MM.1S (cell line): ENCODE results near the gene RGS8.

Experiments
- DNase-seq: peaks from one replicate; pipeline ENCODE4 v3.0.0-alpha.2; 2015
- H2AFZ ChIP-seq: fragments of 300-600 bp; sonication (generic); 2 replicates; pipeline ENCODE4 v1.6.0; 2016; ENCODE audit warnings: antibody characterized with exemption, low read length
- H3F3A ChIP-seq: fragments of 300-600 bp; sonication (generic); 2 replicates; pipeline ENCODE4 v1.6.1; 2016; ENCODE audit warnings: mild to moderate bottlenecking, antibody characterized with exemption, low read length, moderate library complexity, mixed read lengths; ENCODE audit not compliant: insufficient read depth
- H3K27ac ChIP-seq: fragments of 300-600 bp; sonication (generic); 2 replicates; pipeline ENCODE4 v1.5.1; 2016; ENCODE audit warnings: mild to moderate bottlenecking, low read length
- H3K27me3 ChIP-seq: fragments of 300-600 bp; sonication (generic); replicated peaks from 2 replicates; pipeline ENCODE4 v1.6.0; 2016; ENCODE audit warnings: low read length; ENCODE audit not compliant: insufficient read depth
- H3K36me3 ChIP-seq: fragments of 300-600 bp; sonication (generic); replicated peaks from 2 replicates; pipeline ENCODE4 v1.6.1; 2016; ENCODE audit warnings: mild to moderate bottlenecking, low read length, mixed read lengths; ENCODE audit not compliant: insufficient read depth
- H3K4me1 ChIP-seq: fragments of 300-600 bp; sonication (generic); 2 replicates; pipeline ENCODE4 v1.6.1; 2016; ENCODE audit warnings: low read length, mixed read lengths
- H3K4me2 ChIP-seq: fragments of 300-600 bp; sonication (generic); 2 replicates; pipeline ENCODE4 v1.6.0; 2016; ENCODE audit warnings: low read depth, low read length
- H3K4me3 ChIP-seq: fragments of 300-600 bp; sonication (generic); 2 replicates; pipeline ENCODE4 v1.5.1; 2016; ENCODE audit warnings: low read length, mixed read lengths
- H3K79me2 ChIP-seq: fragments of 300-600 bp; sonication (generic); 2 replicates; pipeline ENCODE4 v1.6.1; 2016; ENCODE audit warnings: mixed run types, low read length, mixed read lengths
- H3K9ac ChIP-seq: fragments of 300-600 bp; sonication (generic); 2 replicates; pipeline ENCODE4 v1.6.1; 2016; ENCODE audit warnings: low read length, mixed read lengths
- H3K9me2 ChIP-seq: fragments of 300-600 bp; sonication (generic); replicated peaks from 2 replicates; pipeline ENCODE4 v1.6.1; 2016; ENCODE audit warnings: mild to moderate bottlenecking, low read length, mixed read lengths; ENCODE audit not compliant: insufficient read depth
- H3K9me3 ChIP-seq: fragments of 300-600 bp; sonication (generic); replicated peaks from 2 replicates; pipeline ENCODE4 v1.6.1; 2016; ENCODE audit warnings: mild to moderate bottlenecking, low read length, mixed read lengths; ENCODE audit not compliant: insufficient read depth
- H4K20me1 ChIP-seq: fragments of 300-600 bp; sonication (generic); 2 replicates; pipeline ENCODE4 v1.6.1; 2016; ENCODE audit warnings: mild to moderate bottlenecking, low read length, moderate library complexity, mixed read lengths; ENCODE audit not compliant: insufficient read depth
- CTCF ChIP-seq: fragments of 300-600 bp; sonication (generic); IDR thresholded peaks from 2 replicates; pipeline ENCODE4 v1.5.1; 2016; ENCODE audit warnings: antibody characterized with exemption, low read length, mixed read lengths
- EZH2 ChIP-seq: fragments of 300-600 bp; sonication (generic); optimal IDR thresholded peaks from 2 replicates; pipeline ENCODE3; 2017; ENCODE audit warnings: low read depth, mild to moderate bottlenecking, antibody characterized with exemption, low read length, mixed read lengths
- EZH2phosphoT487 ChIP-seq: fragments of 300-600 bp; sonication (generic); IDR thresholded peaks from 2 replicates; pipeline ENCODE4 v1.6.1; 2018; ENCODE audit warnings: antibody characterized with exemption, low read length

Gene RGS8

DNA sequence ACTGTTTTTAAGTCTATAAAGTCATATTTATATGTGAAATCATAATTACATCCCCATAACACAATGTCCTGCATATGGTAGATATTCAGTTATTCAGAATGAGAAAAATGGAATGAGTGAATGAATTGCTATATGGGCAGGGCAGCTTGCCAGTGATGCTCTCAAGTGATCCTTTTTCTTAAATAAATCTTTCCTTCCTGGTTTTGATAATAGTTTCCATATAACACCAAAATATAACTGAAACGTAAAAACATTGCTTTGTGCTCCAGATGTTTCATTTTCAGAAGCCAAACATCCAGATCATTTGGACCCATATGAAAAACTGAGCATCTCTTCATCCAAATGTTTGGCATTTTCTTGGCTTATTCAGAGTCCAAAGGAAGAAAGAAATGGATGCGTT is 30.2 kb upstream of the RGS8 start:
- Histone ChIP-seq H3F3A (no peaks in the 10 kb centered on the region), H3K9ac (no peak overlapping the region), H4K20me1 (no peaks in the 10 kb centered on the region), H3K4me2 (no peak overlapping the region), H3K4me3 (no peak overlapping the region), H3K9me3 (no peaks in the 10 kb centered on the region), H3K4me1 (peaks cover 6% of the 10 kb centered on the region; the same call in 1 of the 2 replicates), H3K27me3 (no peaks in the 10 kb centered on the region), H3K36me3 (no peaks in the 10 kb centered on the region), H3K79me2 (no peaks in the 10 kb centered on the region), H2AFZ (no peak overlapping the region), H3K27ac (no peak overlapping the region), H3K9me2 (no peaks in the 10 kb centered on the region)
- no peak for TF ChIP-seq EZH2
- no peak for TF ChIP-seq EZH2phosphoT487
- no peak for TF ChIP-seq CTCF
- no peak for DNase-seq

GRCh38 chr1:182713939-182714338 is 29.6 kb upstream of the RGS8 start:
- H3K4me3 ChIP-seq = no peak overlapping the region

DNA sequence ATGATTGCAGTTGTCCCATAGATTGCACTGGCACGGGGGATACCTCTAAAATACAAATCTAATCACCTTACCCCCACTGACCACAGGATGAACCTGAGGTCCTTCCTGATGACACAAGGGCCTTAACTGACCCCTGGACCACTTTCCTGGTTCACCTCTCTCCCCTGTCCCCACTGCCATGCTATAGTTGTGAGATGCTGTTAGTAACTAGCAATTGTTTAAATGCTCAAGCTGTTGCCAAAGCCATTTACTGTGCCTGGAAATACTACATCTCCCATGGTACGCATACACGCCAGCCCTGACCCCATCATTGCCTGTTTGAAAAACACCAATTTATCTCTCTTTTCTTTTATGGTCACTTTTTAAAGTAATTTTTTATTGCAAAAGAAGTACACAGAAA is 29.1 kb upstream of the RGS8 start:
- no peaks in the 10 kb centered on the region for H3K79me2 ChIP-seq
- no peaks in the 10 kb centered on the region for H3K9me3 ChIP-seq
- no peaks in the 10 kb centered on the region for H3K27me3 ChIP-seq
- no peak overlapping the region for H3K9ac ChIP-seq
- H2AFZ ChIP-seq = no peak overlapping the region
- TF ChIP-seq CTCF (no peak), EZH2phosphoT487 (no peak), EZH2 (no peak)
- peaks cover 6% of the 10 kb centered on the region; the same call in 1 of the 2 replicates for H3K4me1 ChIP-seq
- DNase-seq = no peak
- H3K36me3 ChIP-seq = no peaks in the 10 kb centered on the region
- no peaks in the 10 kb centered on the region for H3K9me2 ChIP-seq
- H3F3A ChIP-seq = no peaks in the 10 kb centered on the region
- H3K4me3 ChIP-seq = no peak overlapping the region
- no peak overlapping the region for H3K27ac ChIP-seq
- H4K20me1 ChIP-seq = no peaks in the 10 kb centered on the region
- H3K4me2 ChIP-seq = no peak overlapping the region

More at GRCh38 chr1:182713939-182714338, 29.6 kb upstream of the RGS8 start:
- Histone ChIP-seq H2AFZ (no peak overlapping the region), H3K27ac (no peak overlapping the region), H3K79me2 (no peaks in the 10 kb centered on the region), H3K9ac (no peak overlapping the region), H3F3A (no peaks in the 10 kb centered on the region), H3K9me2 (no peaks in the 10 kb centered on the region), H4K20me1 (no peaks in the 10 kb centered on the region), H3K9me3 (no peaks in the 10 kb centered on the region), H3K27me3 (no peaks in the 10 kb centered on the region), H3K4me1 (peaks cover 6% of the 10 kb centered on the region; the same call in 1 of the 2 replicates), H3K4me2 (no peak overlapping the region), H3K36me3 (no peaks in the 10 kb centered on the region)
- DNase-seq = no peak
- no peak for TF ChIP-seq EZH2

- Histone ChIP-seq H3K27ac (no peak overlapping the region), H3K9me3 (no peaks in the 10 kb centered on the region), H3K27me3 (no peaks in the 10 kb centered on the region), H3K9me2 (no peaks in the 10 kb centered on the region), H4K20me1 (no peaks in the 10 kb centered on the region), H3K4me2 (no peak overlapping the region), H3K4me3 (no peak overlapping the region), H3F3A (no peaks in the 10 kb centered on the region), H3K79me2 (no peaks in the 10 kb centered on the region), H3K4me1 (no peaks in the 10 kb centered on the region), H2AFZ (no peak overlapping the region), H3K9ac (no peak overlapping the region), H3K36me3 (no peaks in the 10 kb centered on the region)
- DNase-seq = no peak
- TF ChIP-seq CTCF (no peak), EZH2phosphoT487 (no peak), EZH2 (no peak)
Measured at GRCh38 chr1:182709855-182710254, 25.5 kb upstream of the RGS8 start.
